Prostate gland (tissue), 2 donors: ENCODE measurements around the gene ENTPD7. TPM values are rescaled to one million over a fixed set of nuclear protein-coding genes. Genes with fewer than 3 reads are reported as not detected.
"Not testable (repeated sequence)": the region's sequence is repeated elsewhere in the genome, so short reads cannot be mapped to it uniquely, and the experiment has no call there.

Source experiments
- DNase-seq: peaks from one replicate; pipeline ENCODE4 v3.0.0-alpha.2; 2019; ENCODE audit warnings: low spot score
- H3K27ac ChIP-seq, 2 donors: fragments of 200-600 bp; sonication (generic); 2 replicates each; pipeline ENCODE4 v1.5.1; 2017 to 2019
- H3K27me3 ChIP-seq: fragments of 200-600 bp; sonication (generic); replicated peaks from 2 replicates; pipeline ENCODE4 v1.5.1; 2019; ENCODE audit not compliant: insufficient read depth
- H3K36me3 ChIP-seq, 2 donors: fragments of 200-600 bp; sonication (generic); 1 replicate in 1 of 2; 2 replicates in 1 of 2; pipeline versions ENCODE4 v1.5.1 to v1.8.1; 2017 to 2019
- H3K4me1 ChIP-seq: fragments of 200-600 bp; sonication (generic); replicated peaks from 2 replicates; pipeline ENCODE4 v1.5.1; 2019
- H3K4me3 ChIP-seq, 2 donors: fragments of 200-600 bp; sonication (generic); 2 replicates each; pipeline ENCODE4 v1.5.1; 2017 to 2019
- H3K9me3 ChIP-seq: fragments of 200-600 bp; sonication (generic); 2 replicates; pipeline ENCODE4 v1.5.1; 2017
- CTCF ChIP-seq, 4 experiments: fragments of 200-600 bp in 2 of 4; fragments of 450-650 bp in 2 of 4; sonication (generic) in 2 of 4; IDR thresholded peaks; 1 replicate in 3 of 4; 2 replicates in 1 of 4; pipeline ENCODE4 v1.5.1; 2016 to 2019; ENCODE audit warnings: antibody characterized with exemption in 4 of 4, mild to moderate bottlenecking in 2 of 4, moderate library complexity in 2 of 4
- POLR2A ChIP-seq: fragments of 450-650 bp; IDR thresholded peaks from one replicate; pipeline ENCODE4 v1.6.1; 2016; ENCODE audit warnings: antibody characterized with exemption, mild to moderate bottlenecking
- POLR2AphosphoS5 ChIP-seq: sonication (generic); formaldehyde crosslinking; IDR thresholded peaks from one replicate; pipeline ENCODE4 v1.6.1; 2017; ENCODE audit warnings: antibody characterized with exemption
- WGBS: methylation state at CpG from one replicate; pipeline ENCODE4 v1.1.5; 2018; 5-methylcytosine and 5-hydroxymethylcytosine counted together
- intact Hi-C: fragments of 100-400 bp; cut with DNase I; formaldehyde crosslinking; loops from one replicate; pipeline ENCODE4 v1.14.2; 2022
- total RNA-seq, 2 donors: library from RNA; depleted of rRNA; stranded (reverse); fragments of >200 nt; gene quantifications; one replicate each; pipeline ENCODE4 v1.1.0, GENCODE V29; 2016

Gene ENTPD7
- total RNA-seq, 2 donors from 2014 or later = 8.1 to 17.4 TPM

GRCh38 chr10:99620711-99621453 is 38.4 kb upstream of the ENTPD7 start:
- Histone ChIP-seq H3K4me3 (peak overlapping the region; percentile 83 to 84), H3K27me3 (no peaks in the 10 kb centered on the region), H3K36me3 (no peaks in the 10 kb centered on the region), H3K4me1 (peaks cover 7% of the 10 kb centered on the region), H3K27ac (peak overlapping the region; percentile 97 to 98), H3K9me3 (no peaks in the 10 kb centered on the region)
- intact Hi-C loops = loop anchor here (2.0 kb wide), 2 partner anchors 88 to 190 kb away; partner anchors contain the start of gene GOT1
- peak; percentile 90 for DNase-seq
- WGBS = 1% methylated on average over 61 of the region's 78 CpGs
- peak in 2 of 4 experiments; percentile 5 to 40 for TF ChIP-seq CTCF (IDR thresholded peaks at IDR 0.05)
- TF ChIP-seq POLR2A = peak; percentile 79
- TF ChIP-seq POLR2AphosphoS5 = peak; percentile 84

- intact Hi-C loops = loop anchor here (2.0 kb wide), 2 partner anchors 87 to 191 kb away; partner anchors contain the start of gene GOT1
Observed at GRCh38 chr10:99621454-99622251, 37.7 kb upstream of the ENTPD7 start.

GRCh38 chr10:99623919-99624318 is 35.4 kb upstream of the ENTPD7 start:
- intact Hi-C loops = no loop called here
- TF ChIP-seq POLR2AphosphoS5 (no peak), CTCF (IDR thresholded peaks at IDR 0.05) (no peak), POLR2A (no peak)

More at GRCh38 chr10:99621454-99622251, 37.7 kb upstream of the ENTPD7 start:
- Histone ChIP-seq H3K36me3 (no peaks in the 10 kb centered on the region), H3K27me3 (no peaks in the 10 kb centered on the region), H3K27ac (peak overlapping the region; percentile 97 to 98), H3K4me1 (peaks cover 7% of the 10 kb centered on the region), H3K9me3 (no peaks in the 10 kb centered on the region), H3K4me3 (peak overlapping the region; percentile 83 to 84)
- 12% methylated on average over 31 of the region's 31 CpGs for WGBS
- TF ChIP-seq CTCF (IDR thresholded peaks at IDR 0.05) = no peak
- TF ChIP-seq POLR2A = peak; percentile 94
- no peak for DNase-seq

GRCh38 chr10:99625124-99625523 is 34.2 kb upstream of the ENTPD7 start:
- H3K27ac ChIP-seq, intact Hi-C loops, H3K36me3 ChIP-seq, DNase-seq, H3K4me3 ChIP-seq, H3K9me3 ChIP-seq, H3K4me1 ChIP-seq, H3K27me3 ChIP-seq: not testable (repeated sequence)
- 67% methylated on average over 3 of the region's 3 CpGs for WGBS

More at GRCh38 chr10:99623919-99624318, 35.4 kb upstream of the ENTPD7 start:
- Histone ChIP-seq H3K9me3 (no peaks in the 10 kb centered on the region), H3K27ac (no peak overlapping the region), H3K4me1 (peaks cover 4% of the 10 kb centered on the region), H3K36me3 (no peaks in the 10 kb centered on the region), H3K27me3 (no peaks in the 10 kb centered on the region), H3K4me3 (no peak overlapping the region)
- DNase-seq = no peak

- Histone ChIP-seq H3K9me3 (no peaks in the 10 kb centered on the region), H3K4me1 (no peaks in the 10 kb centered on the region), H3K4me3 (no peak overlapping the region), H3K36me3 (no peaks in the 10 kb centered on the region), H3K27ac (no peak overlapping the region), H3K27me3 (no peaks in the 10 kb centered on the region)
- WGBS = 47% methylated on average over 1 of the region's 1 CpG
- intact Hi-C loops = no loop called here
- TF ChIP-seq POLR2AphosphoS5 (no peak), POLR2A (no peak), CTCF (IDR thresholded peaks at IDR 0.05) (no peak)
- DNase-seq = no peak
Observed at GRCh38 chr10:99628923-99629624, 30.2 kb upstream of the ENTPD7 start.
